Keratinocyte (primary cell): ENCODE measurements around the gene APCDD1L.

ENCODE experiments used
- EZH2 ChIP-seq: IDR thresholded peaks from one replicate; pipeline ENCODE4 v1.6.1; 2012; ENCODE audit warnings: inconsistent platforms, mild to moderate bottlenecking, low read length, moderate library complexity
- TF ChIP-seq, protein P1 (sequence below), 3 experiments: IDR thresholded peaks in 1 of 3; conservative IDR thresholded peaks in 1 of 3; optimal IDR thresholded peaks in 1 of 3; 2 replicates in 2 of 3; 3 replicates in 1 of 3; pipeline versions ENCODE3 to v1.5.1; 2011; ENCODE audit warnings: low read length in 3 of 3, mild to moderate bottlenecking in 3 of 3, moderate library complexity in 2 of 3, control low read depth in 1 of 3, inconsistent platforms in 1 of 3; ENCODE audit not compliant: insufficient read depth in 2 of 3; ENCODE audit errors: extremely low read depth in 1 of 3

- TF ChIP-seq, protein P1, sequence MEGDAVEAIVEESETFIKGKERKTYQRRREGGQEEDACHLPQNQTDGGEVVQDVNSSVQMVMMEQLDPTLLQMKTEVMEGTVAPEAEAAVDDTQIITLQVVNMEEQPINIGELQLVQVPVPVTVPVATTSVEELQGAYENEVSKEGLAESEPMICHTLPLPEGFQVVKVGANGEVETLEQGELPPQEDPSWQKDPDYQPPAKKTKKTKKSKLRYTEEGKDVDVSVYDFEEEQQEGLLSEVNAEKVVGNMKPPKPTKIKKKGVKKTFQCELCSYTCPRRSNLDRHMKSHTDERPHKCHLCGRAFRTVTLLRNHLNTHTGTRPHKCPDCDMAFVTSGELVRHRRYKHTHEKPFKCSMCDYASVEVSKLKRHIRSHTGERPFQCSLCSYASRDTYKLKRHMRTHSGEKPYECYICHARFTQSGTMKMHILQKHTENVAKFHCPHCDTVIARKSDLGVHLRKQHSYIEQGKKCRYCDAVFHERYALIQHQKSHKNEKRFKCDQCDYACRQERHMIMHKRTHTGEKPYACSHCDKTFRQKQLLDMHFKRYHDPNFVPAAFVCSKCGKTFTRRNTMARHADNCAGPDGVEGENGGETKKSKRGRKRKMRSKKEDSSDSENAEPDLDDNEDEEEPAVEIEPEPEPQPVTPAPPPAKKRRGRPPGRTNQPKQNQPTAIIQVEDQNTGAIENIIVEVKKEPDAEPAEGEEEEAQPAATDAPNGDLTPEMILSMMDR (optimal IDR thresholded peaks at IDR 0.05 in 1 of 3, IDR thresholded peaks at IDR 0.05 in 1 of 3, conservative IDR thresholded peaks at IDR 0.05 in 1 of 3; ENCODE audit: extremely low read depth in 1 of 3, insufficient read depth in 2 of 3, low read length in 3 of 3): no peak
- no peak for TF ChIP-seq EZH2
Measured at GRCh38 chr20:58538752-58539151, 23.6 kb upstream of the APCDD1L start.
